VCaP (cell line): ENCODE measurements around the gene FYCO1.

Experiments used
- H3K27ac ChIP-seq: fragments of 450-650 bp; 2 replicates; pipeline ENCODE4 v1.5.1; 2017
- TF ChIP-seq, protein P1 (sequence below): fragments of 450-650 bp; conservative IDR thresholded peaks from 2 replicates; pipeline ENCODE4 v1.5.1; 2017; ENCODE audit warnings: mild to moderate bottlenecking, moderate library complexity

The FYCO1 gene

DNA sequence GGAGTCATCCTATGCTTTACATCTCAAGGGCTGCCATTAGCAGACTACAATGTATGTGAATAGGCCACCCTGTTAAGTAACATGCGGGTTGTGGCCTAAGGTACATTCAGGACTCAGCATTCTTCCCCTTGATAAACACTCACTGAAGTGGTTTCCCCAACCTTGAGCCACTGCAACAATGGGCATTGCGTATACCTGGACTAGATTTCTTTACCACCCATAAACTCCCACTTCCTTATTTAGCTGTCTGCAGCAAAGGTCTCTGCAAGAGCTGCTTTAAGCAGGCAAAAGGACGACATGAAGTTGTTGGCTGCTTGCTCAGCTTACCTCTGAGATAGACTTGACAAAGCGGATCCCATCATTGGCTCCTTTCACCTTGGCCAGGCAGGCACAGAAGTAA is 16.2 kb downstream of the FYCO1 start:
- TF ChIP-seq, protein P1, sequence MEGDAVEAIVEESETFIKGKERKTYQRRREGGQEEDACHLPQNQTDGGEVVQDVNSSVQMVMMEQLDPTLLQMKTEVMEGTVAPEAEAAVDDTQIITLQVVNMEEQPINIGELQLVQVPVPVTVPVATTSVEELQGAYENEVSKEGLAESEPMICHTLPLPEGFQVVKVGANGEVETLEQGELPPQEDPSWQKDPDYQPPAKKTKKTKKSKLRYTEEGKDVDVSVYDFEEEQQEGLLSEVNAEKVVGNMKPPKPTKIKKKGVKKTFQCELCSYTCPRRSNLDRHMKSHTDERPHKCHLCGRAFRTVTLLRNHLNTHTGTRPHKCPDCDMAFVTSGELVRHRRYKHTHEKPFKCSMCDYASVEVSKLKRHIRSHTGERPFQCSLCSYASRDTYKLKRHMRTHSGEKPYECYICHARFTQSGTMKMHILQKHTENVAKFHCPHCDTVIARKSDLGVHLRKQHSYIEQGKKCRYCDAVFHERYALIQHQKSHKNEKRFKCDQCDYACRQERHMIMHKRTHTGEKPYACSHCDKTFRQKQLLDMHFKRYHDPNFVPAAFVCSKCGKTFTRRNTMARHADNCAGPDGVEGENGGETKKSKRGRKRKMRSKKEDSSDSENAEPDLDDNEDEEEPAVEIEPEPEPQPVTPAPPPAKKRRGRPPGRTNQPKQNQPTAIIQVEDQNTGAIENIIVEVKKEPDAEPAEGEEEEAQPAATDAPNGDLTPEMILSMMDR: no peak
- H3K27ac ChIP-seq: peak overlapping the region; percentile 92

DNA sequence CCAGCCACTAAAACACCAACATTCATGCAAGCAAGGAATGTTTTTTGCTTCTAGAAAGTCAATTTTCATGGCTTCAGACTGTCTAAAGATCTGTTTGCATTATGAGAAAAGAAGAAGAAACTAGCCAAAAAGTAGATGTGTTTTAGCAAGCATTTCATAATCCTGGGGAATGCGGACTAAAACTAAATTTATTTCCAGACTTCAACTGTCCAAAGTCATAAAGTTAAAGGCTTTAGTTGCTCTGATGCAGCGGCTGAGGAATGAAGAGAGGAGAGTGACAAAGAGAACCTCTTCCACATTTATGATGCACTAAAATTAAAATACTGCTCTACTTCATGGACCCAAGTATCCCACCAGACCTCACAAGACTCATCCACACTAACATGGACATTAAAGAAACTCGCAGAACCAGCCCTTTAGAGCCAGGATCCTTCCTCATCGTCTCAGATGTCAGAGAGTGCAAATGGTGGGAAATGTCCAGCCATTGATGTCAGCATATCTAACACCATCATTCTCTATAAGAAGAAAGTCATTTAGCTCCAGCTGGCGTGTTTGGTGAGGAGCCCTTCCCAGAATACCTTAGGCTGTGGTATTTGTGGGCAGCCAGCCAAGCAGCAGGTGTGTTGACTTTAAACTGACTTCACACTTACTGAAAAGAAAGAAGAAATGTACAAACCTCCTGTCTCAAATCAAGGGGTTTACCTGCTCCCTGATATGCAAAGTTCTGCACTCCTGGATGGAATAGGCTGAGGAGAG is 17.4 kb downstream of the FYCO1 start:
- TF ChIP-seq, protein P1: no peak
- peak overlapping the region; percentile 92 for H3K27ac ChIP-seq

DNA sequence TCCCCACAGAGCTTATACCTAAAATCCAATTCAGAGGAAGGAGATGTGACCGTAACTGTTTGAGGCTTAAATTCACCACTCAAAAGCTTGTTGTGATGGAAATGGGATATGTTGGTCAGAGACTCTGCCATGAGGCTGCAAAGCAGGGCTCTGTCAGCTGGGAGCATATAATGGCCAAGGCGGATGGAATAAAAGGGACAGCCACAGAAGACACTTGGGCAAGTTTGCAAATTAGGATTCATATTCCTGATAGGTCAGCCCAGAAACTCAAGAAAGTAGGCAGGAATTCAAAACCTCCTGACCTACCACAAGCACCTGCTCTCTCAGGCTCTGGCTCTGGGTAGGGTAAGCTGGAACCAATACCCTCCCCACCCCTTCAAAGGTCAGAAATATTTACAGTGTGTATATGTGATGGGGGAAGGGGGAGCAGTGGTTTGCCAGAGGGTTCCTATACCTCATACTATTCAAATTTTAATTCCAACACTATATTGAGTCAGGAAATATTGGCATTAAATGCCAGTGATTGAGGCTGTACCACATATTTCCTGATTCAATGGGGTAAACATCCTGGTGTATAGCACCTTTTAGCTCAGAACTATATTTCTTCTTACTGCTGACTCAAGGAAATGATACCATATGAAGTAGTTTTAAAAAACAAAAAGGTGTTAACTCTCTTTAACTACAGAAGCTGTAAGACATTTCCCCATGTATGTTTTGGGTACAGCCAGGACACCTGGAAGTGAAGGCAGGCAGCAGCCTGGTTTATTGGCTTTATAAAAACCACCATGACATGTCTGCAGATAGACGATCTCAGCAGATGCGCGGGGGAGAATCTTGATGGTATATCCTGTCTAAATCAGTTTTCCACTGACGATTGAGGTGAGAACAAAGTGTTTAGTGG is 19.2 kb downstream of the FYCO1 start:
- H3K27ac ChIP-seq: peak overlapping the region; percentile 92
- TF ChIP-seq, protein P1: no peak

DNA sequence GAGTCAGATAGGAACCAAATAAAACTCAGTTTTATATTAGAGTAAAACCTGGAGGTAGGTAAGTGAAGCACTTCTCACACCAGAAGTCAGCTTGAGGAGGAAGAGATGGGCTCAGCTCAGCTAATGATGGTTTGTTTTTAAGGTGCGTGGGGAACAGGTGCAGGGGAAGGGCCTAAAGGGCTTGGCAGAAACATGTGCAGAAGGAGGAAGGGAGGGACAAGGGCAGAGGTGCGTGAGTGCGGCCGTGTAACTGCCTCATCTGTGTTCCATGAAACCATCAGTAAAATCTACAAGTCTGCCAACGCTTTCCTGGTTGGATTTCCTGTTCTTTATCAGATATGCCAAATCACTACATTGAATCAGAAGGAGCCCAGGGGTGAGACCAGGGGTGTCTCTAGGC is 19.9 kb downstream of the FYCO1 start:
- H3K27ac ChIP-seq: peak overlapping the region; percentile 92
- TF ChIP-seq, protein P1: no peak

DNA sequence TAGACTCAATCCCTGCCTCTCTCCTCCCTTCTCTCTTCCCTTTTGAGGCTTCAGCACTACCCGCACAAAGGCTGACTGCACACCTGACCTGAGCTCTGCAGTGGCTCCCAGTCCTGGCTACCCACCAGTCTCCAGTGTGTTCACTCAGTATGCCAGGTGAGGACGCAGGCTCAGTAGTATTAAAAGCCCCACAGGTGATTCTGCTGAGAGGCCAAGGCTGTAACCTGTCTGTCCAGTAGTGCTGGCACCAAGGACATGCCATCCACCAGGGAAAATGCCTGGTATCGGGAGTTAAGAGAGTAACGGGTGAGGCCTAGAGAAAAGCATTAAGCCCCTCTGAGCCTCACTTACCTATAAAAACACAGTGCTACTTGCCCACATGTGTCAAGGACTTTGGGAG is 20.9 kb downstream of the FYCO1 start:
- TF ChIP-seq, protein P1: no peak
- peak overlapping the region; percentile 92 for H3K27ac ChIP-seq

DNA sequence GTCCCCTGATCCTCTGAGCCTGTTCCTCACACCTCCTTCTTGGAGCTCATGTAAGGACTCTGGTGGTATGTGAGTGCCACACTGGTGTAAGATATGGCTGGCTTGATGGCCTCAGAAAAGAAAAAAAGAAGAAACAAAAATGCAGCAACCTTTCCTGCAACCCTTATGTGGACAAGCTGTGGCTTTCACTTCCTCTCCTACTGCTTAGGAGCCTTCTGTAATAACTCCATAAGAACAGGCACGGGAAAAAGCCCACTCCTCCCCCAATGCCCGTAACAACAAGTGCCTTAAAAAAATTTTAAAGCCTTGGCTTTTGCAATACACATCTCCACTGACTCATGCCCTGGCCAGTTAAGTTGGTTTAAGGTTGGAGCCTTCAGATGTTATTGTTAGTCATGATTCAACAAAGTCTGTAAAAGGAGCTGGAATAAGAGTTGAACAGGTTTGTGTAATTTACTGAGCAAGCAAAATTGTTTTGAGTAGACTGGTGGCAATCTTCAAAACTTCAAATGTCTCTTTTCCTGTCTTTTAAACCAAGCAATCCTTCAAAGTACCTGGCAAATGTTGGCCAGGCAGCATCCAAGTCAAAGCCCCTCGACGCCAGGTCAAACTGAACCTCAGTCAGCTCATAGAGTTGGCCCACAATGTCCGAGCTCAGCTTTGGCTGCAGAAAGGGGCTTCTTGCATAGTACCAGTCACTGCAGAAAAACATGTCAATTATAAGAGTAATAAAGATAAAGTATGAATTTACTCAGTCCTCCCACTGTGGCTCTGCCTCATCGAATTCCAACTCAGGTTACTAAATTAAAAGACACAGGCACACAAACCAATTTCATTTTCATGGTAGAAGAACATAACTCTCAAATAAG is 22.9 kb downstream of the FYCO1 start:
- TF ChIP-seq, protein P1: no peak
- H3K27ac ChIP-seq: peak overlapping the region; percentile 3; the same call in 1 of the 2 replicates

DNA sequence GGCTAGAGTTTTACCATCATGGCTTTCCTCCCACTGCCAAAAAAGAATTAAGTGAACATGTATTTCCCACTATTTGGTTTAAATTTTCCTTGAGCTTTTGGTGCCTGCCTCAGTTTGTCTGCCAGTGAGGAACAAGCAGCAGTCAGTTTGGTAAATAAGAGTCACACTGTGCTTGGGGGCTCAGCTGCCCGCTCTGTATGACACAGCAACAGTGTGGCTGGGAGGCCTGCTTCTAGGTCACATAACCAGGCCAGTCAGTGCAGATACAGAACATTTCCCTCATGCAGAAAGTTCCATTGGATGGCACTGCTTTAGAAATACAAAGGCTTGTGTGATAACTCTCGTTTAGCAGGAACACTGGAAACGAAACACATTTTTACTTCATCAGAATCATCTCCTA is 25.7 kb downstream of the FYCO1 start:
- H3K27ac ChIP-seq: no peak overlapping the region; the same call in 1 of the 2 replicates
- TF ChIP-seq, protein P1: no peak
